ENCODE data around the gene NPDC1. TPM values are rescaled to one million over a fixed set of nuclear protein-coding genes. Genes with fewer than 3 reads are reported as not detected.

NPDC1 gene
- total and polyA plus RNA-seq, 2 of the 8 experiments (the other 6 are each of a cell fraction or from before 2014, with no cell fraction given): 26.2 to 44.1 TPM

DNA sequence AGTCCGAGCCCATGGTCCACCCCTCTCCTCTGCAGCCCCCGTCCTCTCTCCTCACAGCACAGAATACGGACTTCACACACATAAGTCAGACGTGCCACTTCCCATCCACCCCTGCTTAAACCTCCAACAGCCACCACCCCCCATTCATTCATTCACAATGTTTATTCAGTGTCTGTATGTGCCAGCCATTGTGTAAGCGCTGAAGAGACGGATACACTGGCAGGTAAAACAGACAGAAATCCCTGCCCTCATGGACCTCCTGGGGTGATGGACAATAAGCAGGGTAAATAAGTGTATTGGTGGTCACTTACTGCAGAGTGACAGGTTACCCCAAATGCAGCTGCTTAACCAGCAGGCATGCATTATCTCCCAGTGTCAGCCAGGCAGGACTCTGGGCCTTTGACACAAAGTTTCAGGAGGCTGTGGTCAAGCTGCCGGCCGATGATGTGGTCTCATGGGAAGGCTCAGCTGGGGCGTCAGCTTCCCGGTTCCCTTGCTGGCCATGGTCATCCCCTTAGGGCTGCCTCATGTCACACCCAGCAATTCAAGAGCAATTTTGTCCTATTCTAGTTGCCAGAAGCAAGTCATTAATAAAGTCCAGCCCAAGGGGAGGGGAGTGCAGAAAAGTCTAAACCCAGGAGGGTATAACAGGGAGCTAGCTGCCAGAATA lies 55.6 kb downstream of the NPDC1 start (continued):
- TF ChIP-seq CHD2 (IDR thresholded peaks at IDR 0.05; ENCODE audit: low read length) (no peak), EGR1 (IDR thresholded peaks at IDR 0.05; ENCODE audit: borderline replicate concordance, low read depth, low read length) (no peak), MAFK (IDR thresholded peaks at IDR 0.05; ENCODE audit: low read depth, low read length) (no peak), GTF2F1 (IDR thresholded peaks at IDR 0.05; ENCODE audit: borderline replicate concordance, low read depth, low read length) (no peak)

Small RNA genes lying within 50 kb of the gene (small RNA-seq; reads per million reads assigned to genes)
- gene RF00153 (ENCODE audit: insufficient read depth): not detected

Other genes starting within 250 kb of the NPDC1 start
Only the 30 nearest of the 37 such genes appear.
- 4.5 TPM in 2 replicates for gene MAMDC4, start 193.8 kb downstream of the NPDC1 start, total RNA-seq (2021; fragmentation: NEBNext Ultra II Directional; extraction: Animal tissue kit (Norgen Biotek cat#: 25700))
- 3.1 and 6.6 TPM in 2 replicates for gene MAMDC4, start 193.8 kb downstream of the NPDC1 start, polyA plus RNA-seq (2011; rRNA removed)
- gene EDF1, start 179.9 kb downstream of the NPDC1 start, total RNA-seq (2021; fragmentation: NEBNext Ultra II Directional; extraction: Animal tissue kit (Norgen Biotek cat#: 25700)): 337 and 338 TPM in 2 replicates
- gene EDF1, start 179.9 kb downstream of the NPDC1 start, polyA plus RNA-seq (2011; rRNA removed): 297 and 298 TPM in 2 replicates
- 50.2 and 50.5 TPM in 2 replicates for gene TRAF2, start 159.7 kb downstream of the NPDC1 start, total RNA-seq (2021; fragmentation: NEBNext Ultra II Directional; extraction: Animal tissue kit (Norgen Biotek cat#: 25700))
- gene TRAF2, start 159.7 kb downstream of the NPDC1 start, polyA plus RNA-seq (2011; rRNA removed): 26.9 and 39.3 TPM in 2 replicates
- 49.0 and 49.5 TPM in 2 replicates for gene FBXW5, start 101.4 kb downstream of the NPDC1 start, total RNA-seq (2021; fragmentation: NEBNext Ultra II Directional; extraction: Animal tissue kit (Norgen Biotek cat#: 25700))
- 71.0 and 93.6 TPM in 2 replicates for gene FBXW5, start 101.4 kb downstream of the NPDC1 start, polyA plus RNA-seq (2011; rRNA removed)
- 0.80 TPM in 1 of 2 replicates, not detected in the other for gene C8G, start 100.9 kb downstream of the NPDC1 start, total RNA-seq (2021; fragmentation: NEBNext Ultra II Directional; extraction: Animal tissue kit (Norgen Biotek cat#: 25700))
- 0.62 and 1.8 TPM in 2 replicates for gene C8G, start 100.9 kb downstream of the NPDC1 start, polyA plus RNA-seq (2011; rRNA removed)
- 1.5 and 1.7 TPM in 2 replicates for gene LCN12, start 93.9 kb downstream of the NPDC1 start, total RNA-seq (2021; fragmentation: NEBNext Ultra II Directional; extraction: Animal tissue kit (Norgen Biotek cat#: 25700))
- 1.1 and 2.1 TPM in 2 replicates for gene LCN12, start 93.9 kb downstream of the NPDC1 start, polyA plus RNA-seq (2011; rRNA removed)
- gene PTGDS, start 68.7 kb downstream of the NPDC1 start, total RNA-seq (2021; fragmentation: NEBNext Ultra II Directional; extraction: Animal tissue kit (Norgen Biotek cat#: 25700)): 2.2 and 2.3 TPM in 2 replicates
- gene PTGDS, start 68.7 kb downstream of the NPDC1 start, polyA plus RNA-seq (2011; rRNA removed): 1.7 and 2.5 TPM in 2 replicates
- 0.15 TPM in 1 of 2 replicates, not detected in the other for gene LCNL1, start 63.2 kb downstream of the NPDC1 start, total RNA-seq (2021; fragmentation: NEBNext Ultra II Directional; extraction: Animal tissue kit (Norgen Biotek cat#: 25700))
- gene LCNL1, start 63.2 kb downstream of the NPDC1 start, polyA plus RNA-seq (2011; rRNA removed): 0.11 and 0.35 TPM in 2 replicates
- 40.8 and 43.4 TPM in 2 replicates for gene PAXX, start 53.8 kb downstream of the NPDC1 start, total RNA-seq (2021; fragmentation: NEBNext Ultra II Directional; extraction: Animal tissue kit (Norgen Biotek cat#: 25700))
- 45.9 and 56.8 TPM in 2 replicates for gene PAXX, start 53.8 kb downstream of the NPDC1 start, polyA plus RNA-seq (2011; rRNA removed)
- not detected in 2 replicates for gene CLIC3, start 49.6 kb downstream of the NPDC1 start, total RNA-seq (2021; fragmentation: NEBNext Ultra II Directional; extraction: Animal tissue kit (Norgen Biotek cat#: 25700))
- gene CLIC3, start 49.6 kb downstream of the NPDC1 start, polyA plus RNA-seq (2011; rRNA removed): 0.12 and 0.33 TPM in 2 replicates
- gene ABCA2, start 17.9 kb downstream of the NPDC1 start, total RNA-seq (2021; fragmentation: NEBNext Ultra II Directional; extraction: Animal tissue kit (Norgen Biotek cat#: 25700)): 12.5 and 15.2 TPM in 2 replicates
- gene ABCA2, start 17.9 kb downstream of the NPDC1 start, polyA plus RNA-seq (2011; rRNA removed): 14.3 and 21.9 TPM in 2 replicates
- gene FUT7, start 14.1 kb downstream of the NPDC1 start, total RNA-seq (2021; fragmentation: NEBNext Ultra II Directional; extraction: Animal tissue kit (Norgen Biotek cat#: 25700)): not detected in 2 replicates
- not detected in 2 replicates for gene FUT7, start 14.1 kb downstream of the NPDC1 start, polyA plus RNA-seq (2011; rRNA removed)
- 3.2 and 3.8 TPM in 2 replicates for gene ENTPD2, start 7.9 kb upstream of the NPDC1 start, total RNA-seq (2021; fragmentation: NEBNext Ultra II Directional; extraction: Animal tissue kit (Norgen Biotek cat#: 25700))
- 0.65 and 1.9 TPM in 2 replicates for gene ENTPD2, start 7.9 kb upstream of the NPDC1 start, polyA plus RNA-seq (2011; rRNA removed)
- 30.3 and 32.1 TPM in 2 replicates for gene SAPCD2, start 24.4 kb upstream of the NPDC1 start, total RNA-seq (2021; fragmentation: NEBNext Ultra II Directional; extraction: Animal tissue kit (Norgen Biotek cat#: 25700))
- 12.7 and 17.3 TPM in 2 replicates for gene SAPCD2, start 24.4 kb upstream of the NPDC1 start, polyA plus RNA-seq (2011; rRNA removed)
- 5.4 and 5.5 TPM in 2 replicates for gene UAP1L1, start 31.3 kb upstream of the NPDC1 start, total RNA-seq (2021; fragmentation: NEBNext Ultra II Directional; extraction: Animal tissue kit (Norgen Biotek cat#: 25700))
- gene UAP1L1, start 31.3 kb upstream of the NPDC1 start, polyA plus RNA-seq (2011; rRNA removed): 2.0 and 3.5 TPM in 2 replicates
- gene MAN1B1, start 40.8 kb upstream of the NPDC1 start, total RNA-seq (2021; fragmentation: NEBNext Ultra II Directional; extraction: Animal tissue kit (Norgen Biotek cat#: 25700)): 35.1 and 36.3 TPM in 2 replicates
- gene MAN1B1, start 40.8 kb upstream of the NPDC1 start, polyA plus RNA-seq (2011; rRNA removed): 33.7 and 36.5 TPM in 2 replicates
- 21.2 and 21.5 TPM in 2 replicates for gene DPP7, start 68.6 kb upstream of the NPDC1 start, total RNA-seq (2021; fragmentation: NEBNext Ultra II Directional; extraction: Animal tissue kit (Norgen Biotek cat#: 25700))
- 26.8 and 34.7 TPM in 2 replicates for gene DPP7, start 68.6 kb upstream of the NPDC1 start, polyA plus RNA-seq (2011; rRNA removed)
- gene GRIN1, start 93.0 kb upstream of the NPDC1 start, total RNA-seq (2021; fragmentation: NEBNext Ultra II Directional; extraction: Animal tissue kit (Norgen Biotek cat#: 25700)): 2.1 TPM in 2 replicates
- 0.48 and 1.3 TPM in 2 replicates for gene GRIN1, start 93.0 kb upstream of the NPDC1 start, polyA plus RNA-seq (2011; rRNA removed)
- 0.34 and 0.36 TPM in 2 replicates for gene LRRC26, start 123.9 kb upstream of the NPDC1 start, total RNA-seq (2021; fragmentation: NEBNext Ultra II Directional; extraction: Animal tissue kit (Norgen Biotek cat#: 25700))
- gene LRRC26, start 123.9 kb upstream of the NPDC1 start, polyA plus RNA-seq (2011; rRNA removed): 0.85 and 1.0 TPM in 2 replicates
- not detected in 2 replicates for gene TMEM210, start 125.9 kb upstream of the NPDC1 start, total RNA-seq (2021; fragmentation: NEBNext Ultra II Directional; extraction: Animal tissue kit (Norgen Biotek cat#: 25700))
- gene TMEM210, start 125.9 kb upstream of the NPDC1 start, polyA plus RNA-seq (2011; rRNA removed): not detected in 2 replicates
- 37.7 and 41.9 TPM in 2 replicates for gene ANAPC2, start 142.4 kb upstream of the NPDC1 start, total RNA-seq (2021; fragmentation: NEBNext Ultra II Directional; extraction: Animal tissue kit (Norgen Biotek cat#: 25700))
- gene ANAPC2, start 142.4 kb upstream of the NPDC1 start, polyA plus RNA-seq (2011; rRNA removed): 30.2 and 44.3 TPM in 2 replicates
- 87.3 and 91.3 TPM in 2 replicates for gene SSNA1, start 142.5 kb upstream of the NPDC1 start, total RNA-seq (2021; fragmentation: NEBNext Ultra II Directional; extraction: Animal tissue kit (Norgen Biotek cat#: 25700))
- gene SSNA1, start 142.5 kb upstream of the NPDC1 start, polyA plus RNA-seq (2011; rRNA removed): 157 and 182 TPM in 2 replicates
- gene TPRN, start 154.6 kb upstream of the NPDC1 start, total RNA-seq (2021; fragmentation: NEBNext Ultra II Directional; extraction: Animal tissue kit (Norgen Biotek cat#: 25700)): 23.2 and 27.2 TPM in 2 replicates
- 9.7 and 14.9 TPM in 2 replicates for gene TPRN, start 154.6 kb upstream of the NPDC1 start, polyA plus RNA-seq (2011; rRNA removed)
- gene TMEM203, start 159.5 kb upstream of the NPDC1 start, total RNA-seq (2021; fragmentation: NEBNext Ultra II Directional; extraction: Animal tissue kit (Norgen Biotek cat#: 25700)): 44.1 and 44.2 TPM in 2 replicates
- 57.1 and 67.1 TPM in 2 replicates for gene TMEM203, start 159.5 kb upstream of the NPDC1 start, polyA plus RNA-seq (2011; rRNA removed)
- gene NDOR1, start 159.5 kb upstream of the NPDC1 start, total RNA-seq (2021; fragmentation: NEBNext Ultra II Directional; extraction: Animal tissue kit (Norgen Biotek cat#: 25700)): 32.3 and 33.2 TPM in 2 replicates
- 25.7 and 42.4 TPM in 2 replicates for gene NDOR1, start 159.5 kb upstream of the NPDC1 start, polyA plus RNA-seq (2011; rRNA removed)
- gene RNF208, start 176.1 kb upstream of the NPDC1 start, total RNA-seq (2021; fragmentation: NEBNext Ultra II Directional; extraction: Animal tissue kit (Norgen Biotek cat#: 25700)): 7.7 and 8.9 TPM in 2 replicates
- gene RNF208, start 176.1 kb upstream of the NPDC1 start, polyA plus RNA-seq (2011; rRNA removed): 2.7 and 4.8 TPM in 2 replicates
- gene CYSRT1, start 179.0 kb upstream of the NPDC1 start, total RNA-seq (2021; fragmentation: NEBNext Ultra II Directional; extraction: Animal tissue kit (Norgen Biotek cat#: 25700)): 1.0 and 1.6 TPM in 2 replicates
- gene CYSRT1, start 179.0 kb upstream of the NPDC1 start, polyA plus RNA-seq (2011; rRNA removed): 6.5 and 7.6 TPM in 2 replicates
- gene RNF224, start 181.3 kb upstream of the NPDC1 start, total RNA-seq (2021; fragmentation: NEBNext Ultra II Directional; extraction: Animal tissue kit (Norgen Biotek cat#: 25700)): 0.17 TPM in 1 of 2 replicates, not detected in the other
- 0.24 and 0.25 TPM in 2 replicates for gene RNF224, start 181.3 kb upstream of the NPDC1 start, polyA plus RNA-seq (2011; rRNA removed)
- gene SLC34A3, start 184.7 kb upstream of the NPDC1 start, total RNA-seq (2021; fragmentation: NEBNext Ultra II Directional; extraction: Animal tissue kit (Norgen Biotek cat#: 25700)): not detected in 2 replicates
- 0.06 and 0.08 TPM in 2 replicates for gene SLC34A3, start 184.7 kb upstream of the NPDC1 start, polyA plus RNA-seq (2011; rRNA removed)
- 307 and 311 TPM in 2 replicates for gene TUBB4B, start 195.1 kb upstream of the NPDC1 start, total RNA-seq (2021; fragmentation: NEBNext Ultra II Directional; extraction: Animal tissue kit (Norgen Biotek cat#: 25700))
- 280 and 342 TPM in 2 replicates for gene TUBB4B, start 195.1 kb upstream of the NPDC1 start, polyA plus RNA-seq (2011; rRNA removed)